Upper lobe of right lung (tissue), 1 donor: Measurements from ENCODE around the gene ZNRF2. TPM values are rescaled to one million over a fixed set of nuclear protein-coding genes. Genes with fewer than 3 reads are reported as not detected.

Experiments
- ATAC-seq: fragments of 200-7000 bp; cut with Tn5 transposase; one replicate; pipeline ENCODE4 v1.9.1; 2020; ENCODE audit warnings: mild to moderate bottlenecking, moderate library complexity
- DNase-seq: peaks from one replicate; pipeline ENCODE4 v3.0.0-alpha.2; 2020
- H3K27ac ChIP-seq: fragments of 200-600 bp; one replicate; pipeline ENCODE4 v1.8.0; 2022
- H3K27me3 ChIP-seq: fragments of 200-600 bp; one replicate; pipeline ENCODE4 v1.8.0; 2022; ENCODE audit warnings: mild to moderate bottlenecking
- H3K36me3 ChIP-seq: fragments of 200-600 bp; one replicate; pipeline ENCODE4 v1.8.0; 2022
- H3K4me1 ChIP-seq: fragments of 200-600 bp; one replicate; pipeline ENCODE4 v1.8.0; 2022
- H3K4me3 ChIP-seq: fragments of 200-600 bp; one replicate; pipeline ENCODE4 v1.8.0; 2022; ENCODE audit warnings: mild to moderate bottlenecking
- H3K9me3 ChIP-seq: fragments of 200-600 bp; one replicate; pipeline ENCODE4 v1.8.0; 2022
- CTCF ChIP-seq: fragments of 200-600 bp; IDR thresholded peaks from one replicate; pipeline ENCODE4 v1.8.0; 2022; ENCODE audit warnings: antibody characterized with exemption
- intact Hi-C: fragments of 100-400 bp; cut with DNase I; formaldehyde crosslinking; loops from one replicate; pipeline ENCODE4 v1.11.0; 2022
- total RNA-seq: library from RNA; stranded (reverse); fragmentation: NEBNext Ultra II Directional; extraction: Animal tissue kit (Norgen Biotek cat#: 25700); gene quantifications from one replicate; pipeline ENCODE4 v1.2.1, GENCODE V29; 2021
- donor health status: DM: no; HTN: yes; CAD: no; lungs with severe emphysema.

The ZNRF2 gene
- total RNA-seq, 1 donor from 2014 or later: 24.6 TPM

DNA sequence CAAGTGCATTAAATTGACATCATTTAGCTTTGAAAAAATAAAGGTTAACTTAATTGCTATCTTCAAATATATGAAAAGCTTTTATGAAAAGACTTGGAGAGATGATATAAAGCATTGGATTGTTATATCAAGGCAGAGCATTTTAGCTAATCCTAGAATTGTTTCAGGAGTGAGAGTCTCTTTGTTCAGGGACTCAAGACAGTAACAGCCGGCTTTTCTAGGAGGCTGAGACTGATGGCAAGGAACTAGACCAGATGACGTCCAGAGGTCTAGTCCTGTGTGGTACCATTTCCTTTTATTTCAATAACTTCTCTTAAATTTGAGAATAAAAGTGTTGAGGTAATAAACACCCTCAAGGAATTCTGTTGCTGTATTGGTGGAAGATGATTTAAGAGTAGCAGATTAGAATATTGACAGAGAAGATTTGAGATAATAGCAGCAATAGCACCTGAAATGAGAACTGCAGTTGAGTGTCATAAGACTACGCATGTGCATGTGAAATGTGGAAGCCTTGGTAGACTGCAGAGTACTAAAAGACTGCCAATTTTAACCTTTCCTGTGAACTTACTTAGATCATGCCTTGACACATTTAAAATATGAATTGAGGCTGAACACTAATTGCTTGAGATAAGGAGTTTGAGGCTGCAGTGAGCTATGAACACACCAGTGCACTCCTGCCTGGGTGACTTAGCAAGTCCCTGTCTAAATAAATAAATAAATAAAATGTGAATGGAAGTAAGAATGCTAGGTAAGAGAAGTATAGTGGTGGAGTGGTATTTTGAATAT is 79.6 kb downstream of the ZNRF2 start:
- H3K27me3 ChIP-seq: no peaks in the 10 kb centered on the region
- no peaks in the 10 kb centered on the region for H3K36me3 ChIP-seq
- no peak for DNase-seq
- no peak for TF ChIP-seq CTCF
- ATAC-seq: no peak
- intact Hi-C loops: no loop called here
- no peak overlapping the region for H3K27ac ChIP-seq
- no peaks in the 10 kb centered on the region for H3K9me3 ChIP-seq
- H3K4me1 ChIP-seq: no peaks in the 10 kb centered on the region
- H3K4me3 ChIP-seq: no peak overlapping the region

DNA sequence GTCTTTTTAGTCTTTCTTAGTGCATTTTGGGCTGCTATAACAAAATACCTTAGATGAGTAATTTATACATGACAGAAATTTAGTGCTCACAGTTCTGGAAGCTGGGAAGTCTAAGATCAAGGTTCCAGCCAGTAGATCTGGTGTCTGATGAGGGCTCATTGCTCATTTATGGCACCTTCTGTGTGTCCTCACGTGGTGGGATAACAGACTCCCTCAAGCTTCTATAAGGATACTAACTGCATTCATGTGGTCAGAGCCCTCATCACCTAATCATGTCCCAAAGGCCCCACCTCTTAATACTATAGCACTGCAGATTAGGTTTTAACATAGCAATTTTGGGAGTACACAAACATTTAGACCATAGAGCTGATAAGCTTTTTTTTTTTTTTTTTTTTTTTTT is 80.4 kb downstream of the ZNRF2 start:
- DNase-seq: no peak
- intact Hi-C loops: no loop called here

DNA sequence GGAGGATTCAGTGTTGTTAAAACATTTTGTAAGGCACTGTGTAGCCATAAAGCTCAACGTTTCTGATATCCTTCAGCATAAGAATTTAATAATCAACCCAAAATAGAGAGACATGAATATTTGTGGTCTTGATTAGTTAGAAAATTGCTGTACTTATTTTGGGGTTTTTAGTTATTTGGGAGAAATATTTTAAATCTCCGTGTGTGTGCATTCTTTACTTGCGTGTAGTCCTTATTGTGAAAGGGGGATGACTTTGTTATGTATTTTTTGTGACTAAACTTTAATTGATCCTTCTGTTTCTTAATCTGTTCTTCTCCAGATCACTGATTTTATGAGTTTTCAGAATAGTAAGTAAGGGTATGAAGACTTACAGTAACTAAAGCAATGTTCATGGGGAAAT is 81.2 kb downstream of the ZNRF2 start:
- no peak overlapping the region for H3K27ac ChIP-seq
- no peaks in the 10 kb centered on the region for H3K27me3 ChIP-seq
- no peak for ATAC-seq
- H3K36me3 ChIP-seq: no peaks in the 10 kb centered on the region
- intact Hi-C loops: no loop called here
- DNase-seq: no peak
- no peak overlapping the region for H3K4me3 ChIP-seq
- H3K9me3 ChIP-seq: no peaks in the 10 kb centered on the region
- TF ChIP-seq CTCF: no peak
- no peaks in the 10 kb centered on the region for H3K4me1 ChIP-seq

More for the DNA sequence above, 80.4 kb downstream of the ZNRF2 start:
- no peaks in the 10 kb centered on the region for H3K36me3 ChIP-seq
- H3K27me3 ChIP-seq: no peaks in the 10 kb centered on the region
- no peak for ATAC-seq
- no peak overlapping the region for H3K4me3 ChIP-seq
- no peak for TF ChIP-seq CTCF
- no peak overlapping the region for H3K27ac ChIP-seq
- no peaks in the 10 kb centered on the region for H3K9me3 ChIP-seq
- no peaks in the 10 kb centered on the region for H3K4me1 ChIP-seq

DNA sequence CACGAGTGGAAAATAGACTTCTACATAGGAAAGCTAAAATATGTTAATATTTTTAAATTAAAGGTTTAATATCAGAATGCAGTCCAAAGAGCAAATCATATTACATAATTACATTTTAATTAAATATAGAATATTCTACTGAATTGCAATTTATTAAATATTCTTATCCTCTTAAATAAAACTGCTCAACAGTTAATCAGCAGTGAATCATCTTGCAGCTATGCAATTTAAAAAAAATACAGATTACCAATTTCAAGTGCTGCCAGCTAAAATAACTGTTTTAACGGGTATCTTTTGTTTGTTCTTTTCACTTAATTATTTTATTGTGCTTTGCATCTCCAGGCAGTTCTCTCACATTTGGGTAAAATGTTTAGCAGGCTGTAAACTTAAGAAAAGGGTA is 82.2 kb downstream of the ZNRF2 start:
- no peak for TF ChIP-seq CTCF
- Histone ChIP-seq H3K27ac (no peak overlapping the region), H3K4me3 (no peak overlapping the region), H3K9me3 (no peaks in the 10 kb centered on the region), H3K4me1 (no peaks in the 10 kb centered on the region), H3K27me3 (no peaks in the 10 kb centered on the region), H3K36me3 (no peaks in the 10 kb centered on the region)
- no peak for DNase-seq
- no peak for ATAC-seq
- intact Hi-C loops: no loop called here

- no peak for DNase-seq
- intact Hi-C loops: no loop called here
- TF ChIP-seq CTCF: no peak
Measured at GRCh38 chr7:30367561-30367960, 83.2 kb downstream of the ZNRF2 start.

DNA sequence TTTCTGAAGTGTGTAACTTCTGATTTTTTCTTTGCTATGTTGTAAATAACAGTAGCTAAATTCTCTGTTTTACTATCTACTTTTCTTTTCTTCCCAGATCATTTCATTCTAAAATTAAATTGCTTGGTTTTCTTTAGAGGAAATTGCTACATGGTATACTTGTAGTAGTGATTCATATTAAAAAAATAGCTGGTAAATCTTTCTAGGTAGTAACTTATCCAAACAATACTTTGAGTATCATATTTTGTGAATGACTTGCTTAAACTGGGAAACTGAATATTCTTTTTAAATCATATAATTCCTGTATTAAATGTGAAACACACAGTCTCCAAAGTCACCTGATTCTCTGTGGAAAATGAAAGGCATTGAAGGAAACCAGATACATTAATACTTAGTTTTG is 85.5 kb downstream of the ZNRF2 start:
- DNase-seq (no peak), ATAC-seq (no peak)
- Histone ChIP-seq H3K4me1 (no peaks in the 10 kb centered on the region), H3K27me3 (no peaks in the 10 kb centered on the region), H3K9me3 (no peaks in the 10 kb centered on the region), H3K36me3 (peaks cover 5% of the 10 kb centered on the region), H3K27ac (no peak overlapping the region), H3K4me3 (no peak overlapping the region)
- TF ChIP-seq CTCF: no peak
- intact Hi-C loops: no loop called here

More at GRCh38 chr7:30367561-30367960, 83.2 kb downstream of the ZNRF2 start:
- no peaks in the 10 kb centered on the region for H3K4me1 ChIP-seq
- H3K4me3 ChIP-seq: no peak overlapping the region
- H3K9me3 ChIP-seq: no peaks in the 10 kb centered on the region
- ATAC-seq: no peak
- no peaks in the 10 kb centered on the region for H3K27me3 ChIP-seq
- no peak overlapping the region for H3K27ac ChIP-seq
- H3K36me3 ChIP-seq: peaks cover 5% of the 10 kb centered on the region
